ENCODE measurements around the gene TMCC2. TPM values are rescaled to one million over a fixed set of nuclear protein-coding genes. Genes with fewer than 3 reads are reported as not detected.
A peak's percentile ranks its signal among the peaks of the same experiment; 100 is the strongest.

Gene TMCC2
- total RNA-seq, 1 donor from 2014 or later, result 7.1 TPM

- H3F3A ChIP-seq (ENCODE audit: low read depth), result peaks cover 83% of the 10 kb centered on the region
- H3K79me2 ChIP-seq (ENCODE audit: low read depth), result peaks cover 95% of the 10 kb centered on the region
- peaks cover 71% of the 10 kb centered on the region for H3K4me1 ChIP-seq
- peak overlapping the region; percentile 100 for H3K27ac ChIP-seq
- H3K36me3 ChIP-seq, result peaks cover 22% of the 10 kb centered on the region
- H3K9ac ChIP-seq, result peak overlapping the region; percentile 82
- H3K4me1 Mint-ChIP-seq, result peaks cover 93% of the 10 kb centered on the region
- H3K4me3 Mint-ChIP-seq, result peak overlapping the region; percentile 83
- TF ChIP-seq EZH2phosphoT487 (IDR thresholded peaks at IDR 0.05) (no peak), CTCF (IDR thresholded peaks at IDR 0.05) (no peak), EZH2 (IDR thresholded peaks at IDR 0.05) (no peak)
- DNase-seq (ENCODE audit: low spot score), result no peak
- H3K9me3 Mint-ChIP-seq, result no peaks in the 10 kb centered on the region
- peak overlapping the region; percentile 51 for H3K4me3 ChIP-seq
- H3K27ac Mint-ChIP-seq, result peak overlapping the region; percentile 100
- H3K36me3 Mint-ChIP-seq, result peaks cover 45% of the 10 kb centered on the region
- no peaks in the 10 kb centered on the region for H3K9me3 ChIP-seq (ENCODE audit: low read depth)
- peak overlapping the region; percentile 93 for H3K4me2 ChIP-seq
- H3K27me3 ChIP-seq, result no peaks in the 10 kb centered on the region
- peaks cover 95% of the 10 kb centered on the region for H4K20me1 ChIP-seq (ENCODE audit: low read depth)
- no peak overlapping the region for H2AFZ ChIP-seq (replicated peaks)
- H3K27me3 Mint-ChIP-seq (ENCODE audit: insufficient read depth, low read depth), result peaks cover 11% of the 10 kb centered on the region
Observed at GRCh38 chr1:205312866-205313562, 85.3 kb downstream of the TMCC2 start.

GRCh38 chr1:205313563-205314308 lies 86.0 kb downstream of the TMCC2 start:
- TF ChIP-seq CTCF (IDR thresholded peaks at IDR 0.05) (no peak), EZH2phosphoT487 (IDR thresholded peaks at IDR 0.05) (no peak), EZH2 (IDR thresholded peaks at IDR 0.05) (no peak)
- Histone ChIP-seq H4K20me1 (ENCODE audit: low read depth) (peaks cover 95% of the 10 kb centered on the region), H3K27ac (peak overlapping the region; percentile 100), H3F3A (ENCODE audit: low read depth) (peaks cover 83% of the 10 kb centered on the region), H3K9me3 (ENCODE audit: low read depth) (no peaks in the 10 kb centered on the region), H3K36me3 (peaks cover 21% of the 10 kb centered on the region), H2AFZ (replicated peaks) (no peak overlapping the region), H3K4me2 (peak overlapping the region; percentile 99), H3K4me1 (peaks cover 78% of the 10 kb centered on the region), H3K9ac (peak overlapping the region; percentile 82), H3K79me2 (ENCODE audit: low read depth) (peaks cover 95% of the 10 kb centered on the region), H3K27me3 (no peaks in the 10 kb centered on the region), H3K4me3 (peak overlapping the region; percentile 51)
- Mint-ChIP-seq H3K4me1 (peaks cover 95% of the 10 kb centered on the region), H3K27ac (peak overlapping the region; percentile 100), H3K9me3 (no peaks in the 10 kb centered on the region), H3K27me3 (ENCODE audit: insufficient read depth, low read depth) (peaks cover 10% of the 10 kb centered on the region), H3K4me3 (peak overlapping the region; percentile 83), H3K36me3 (peaks cover 43% of the 10 kb centered on the region)
- DNase-seq (ENCODE audit: low spot score), result peak; percentile 100

GRCh38 chr1:205315008-205315618 lies 87.4 kb downstream of the TMCC2 start:
- peak overlapping the region; percentile 92 for H3K27ac ChIP-seq
- peak overlapping the region; percentile 83 for H3K4me3 Mint-ChIP-seq

More at GRCh38 chr1:205315008-205315618, 87.4 kb downstream of the TMCC2 start:
- Histone ChIP-seq H2AFZ (replicated peaks) (no peak overlapping the region), H3K27me3 (no peaks in the 10 kb centered on the region), H3K79me2 (ENCODE audit: low read depth) (peaks cover 95% of the 10 kb centered on the region), H3F3A (ENCODE audit: low read depth) (peaks cover 89% of the 10 kb centered on the region), H3K9ac (no peak overlapping the region), H3K36me3 (peaks cover 18% of the 10 kb centered on the region), H4K20me1 (ENCODE audit: low read depth) (peaks cover 95% of the 10 kb centered on the region), H3K9me3 (ENCODE audit: low read depth) (no peaks in the 10 kb centered on the region), H3K4me3 (peak overlapping the region; percentile 23), H3K4me1 (peaks cover 92% of the 10 kb centered on the region), H3K4me2 (peak overlapping the region; percentile 99)
- no peak for TF ChIP-seq CTCF (IDR thresholded peaks at IDR 0.05)
- TF ChIP-seq EZH2phosphoT487 (IDR thresholded peaks at IDR 0.05), result no peak
- TF ChIP-seq EZH2 (IDR thresholded peaks at IDR 0.05), result no peak
- Mint-ChIP-seq H3K4me1 (peaks cover 96% of the 10 kb centered on the region), H3K36me3 (peaks cover 43% of the 10 kb centered on the region), H3K27me3 (ENCODE audit: insufficient read depth, low read depth) (peaks cover 10% of the 10 kb centered on the region), H3K9me3 (no peaks in the 10 kb centered on the region), H3K27ac (peak overlapping the region; percentile 100)
- DNase-seq (ENCODE audit: low spot score), result no peak

All from neural progenitor cell (in vitro differentiated cells).